ENCODE measurements around the gene ADAMTS9.

Gene ADAMTS9

DNA sequence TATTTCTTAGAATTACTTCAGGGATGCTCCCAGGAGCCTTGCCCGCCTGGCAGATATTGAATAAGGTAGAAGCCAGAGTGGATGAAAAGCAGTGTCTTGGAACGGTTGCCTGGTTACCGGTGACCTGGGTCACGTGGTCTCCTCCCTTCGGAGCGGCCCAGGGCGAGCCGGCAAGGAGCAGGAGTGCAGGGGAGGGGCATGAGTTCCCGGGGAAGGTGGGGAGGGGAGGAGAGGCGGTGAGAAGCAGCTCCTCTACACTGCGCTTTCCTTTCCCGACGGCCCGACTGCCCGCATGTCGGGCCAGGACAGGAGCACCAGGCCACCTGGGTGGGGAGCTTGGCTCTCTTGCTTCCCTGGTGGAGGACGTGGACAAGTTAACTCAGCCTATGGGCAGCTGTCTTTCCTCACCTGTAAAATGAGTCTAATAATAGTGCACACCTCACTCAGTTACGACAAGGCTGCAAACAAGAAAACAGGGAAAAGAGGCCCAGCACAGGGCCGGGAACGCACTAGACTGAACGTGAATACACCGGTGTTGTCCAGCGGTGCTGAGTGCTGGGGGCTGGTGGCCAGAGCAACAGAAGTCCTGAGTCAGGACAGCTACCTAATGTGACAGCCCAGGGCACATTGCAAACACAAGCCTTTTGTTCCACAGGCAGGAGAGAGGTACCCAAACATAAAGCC lies 198.3 kb downstream of the ADAMTS9 start:
- DNase-seq (ENCODE audit: low read depth), result no peak

DNA sequence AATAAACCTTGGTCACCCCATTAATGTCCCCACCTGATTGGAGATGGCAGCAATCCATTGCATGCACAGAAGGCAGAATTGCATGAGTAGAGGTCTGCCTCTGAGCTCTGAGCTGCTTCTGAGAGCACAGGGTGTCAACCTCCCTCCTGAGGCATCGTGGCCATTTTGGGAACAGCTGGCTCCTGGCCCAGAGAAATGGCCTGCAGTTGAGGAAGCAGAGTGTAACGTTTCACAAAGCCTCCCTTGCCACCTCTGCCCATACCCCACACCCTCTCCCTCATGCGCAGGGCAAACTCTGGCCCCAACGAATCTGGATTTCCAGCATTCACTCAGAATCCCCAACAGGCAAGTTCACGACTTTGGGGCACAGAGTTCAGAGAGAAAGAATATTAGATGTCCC lies 198.9 kb downstream of the ADAMTS9 start:
- DNase-seq (ENCODE audit: low read depth), result no peak

DNA sequence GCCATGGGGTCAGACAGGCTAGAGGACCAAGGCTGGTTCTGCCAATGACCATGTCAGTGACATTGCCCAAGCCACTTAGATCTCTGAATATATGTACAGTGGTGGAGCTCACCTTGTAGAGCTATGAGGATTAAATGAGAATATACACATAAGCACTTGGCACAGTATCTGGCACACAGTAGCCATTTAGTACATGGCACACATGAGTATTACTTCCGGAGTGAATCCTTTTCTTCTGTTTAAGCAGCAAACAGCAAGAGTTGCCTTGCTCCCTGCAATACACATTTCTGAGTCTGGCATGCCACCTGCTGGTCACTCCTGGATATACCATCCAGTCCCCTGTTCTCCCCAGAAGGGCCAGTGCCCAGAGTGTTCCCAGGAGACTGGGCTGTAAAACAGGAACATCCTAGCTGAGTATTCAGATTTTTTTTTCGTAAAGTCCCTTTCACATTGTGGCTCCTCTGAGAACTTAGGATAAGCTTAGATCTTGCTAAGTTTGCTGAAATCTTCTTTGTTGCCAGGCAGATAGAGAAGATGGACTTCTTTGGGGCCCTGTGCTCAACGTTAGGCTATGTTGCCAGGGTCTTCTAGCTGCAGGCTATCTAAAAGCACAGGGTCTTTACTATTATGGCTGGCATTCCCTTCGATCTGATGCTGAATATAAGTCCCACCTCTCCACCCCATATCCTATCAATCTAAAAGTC lies 203.4 kb downstream of the ADAMTS9 start:
- DNase-seq (ENCODE audit: low read depth), result peak; percentile 76

DNA sequence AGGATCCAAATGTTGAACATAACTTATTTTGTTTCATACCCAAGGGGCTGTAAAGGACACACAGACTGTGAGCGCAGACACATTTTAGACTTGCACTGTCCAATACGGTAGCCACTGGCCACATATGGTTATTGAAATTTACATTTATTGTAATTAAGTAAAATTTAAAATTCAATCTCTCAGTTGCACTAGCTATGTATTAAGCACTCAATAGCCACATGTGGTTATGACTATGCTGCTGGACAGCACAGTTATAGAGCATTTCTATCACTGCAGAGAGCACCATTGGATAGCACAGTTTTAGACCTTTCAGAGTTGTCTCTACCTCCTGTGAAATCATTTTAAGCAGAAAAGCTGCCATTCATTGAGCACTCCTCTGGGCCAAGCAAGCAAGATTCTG lies 204.3 kb downstream of the ADAMTS9 start:
- DNase-seq (ENCODE audit: low read depth), result no peak

DNA sequence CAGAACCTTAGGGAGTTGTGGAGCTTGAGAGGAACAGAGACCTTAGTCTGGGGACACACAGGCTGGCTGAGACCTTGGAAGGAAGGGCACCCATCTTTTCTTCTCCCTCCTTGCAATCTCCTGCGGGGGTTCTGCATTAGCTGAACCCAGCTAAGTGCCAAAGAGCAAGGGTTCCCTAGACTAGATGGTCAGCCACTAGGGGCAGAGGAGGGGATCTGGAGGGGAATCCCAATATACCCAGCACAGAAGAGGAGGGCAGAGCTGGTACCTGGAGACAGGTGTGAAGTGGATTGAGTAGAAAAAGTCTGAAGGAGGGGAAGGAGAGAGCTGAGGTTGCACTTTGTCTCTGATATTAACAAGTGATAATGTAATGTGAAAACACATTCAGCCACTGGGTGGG lies 212.8 kb downstream of the ADAMTS9 start:
- DNase-seq (ENCODE audit: low read depth), result no peak

DNA sequence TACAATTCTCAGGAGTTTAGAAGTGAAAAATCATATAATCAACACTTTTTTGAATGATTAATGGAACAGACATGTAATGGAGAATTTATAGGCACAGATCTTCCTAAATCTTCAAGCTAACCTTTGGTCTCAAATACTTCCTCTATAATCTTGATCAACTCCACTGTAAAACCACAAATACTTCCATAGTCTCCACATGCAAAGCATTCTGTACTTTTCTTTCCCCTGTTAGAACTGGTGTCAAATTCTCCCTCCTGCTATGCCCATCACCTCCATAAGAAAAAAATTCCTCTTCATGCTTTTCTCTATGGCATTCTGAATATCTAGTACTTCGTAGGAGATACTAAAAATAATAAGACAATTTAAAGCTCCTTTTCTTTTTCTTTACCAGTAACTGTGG lies 214.3 kb downstream of the ADAMTS9 start:
- DNase-seq (ENCODE audit: low read depth), result peak; percentile 63

DNA sequence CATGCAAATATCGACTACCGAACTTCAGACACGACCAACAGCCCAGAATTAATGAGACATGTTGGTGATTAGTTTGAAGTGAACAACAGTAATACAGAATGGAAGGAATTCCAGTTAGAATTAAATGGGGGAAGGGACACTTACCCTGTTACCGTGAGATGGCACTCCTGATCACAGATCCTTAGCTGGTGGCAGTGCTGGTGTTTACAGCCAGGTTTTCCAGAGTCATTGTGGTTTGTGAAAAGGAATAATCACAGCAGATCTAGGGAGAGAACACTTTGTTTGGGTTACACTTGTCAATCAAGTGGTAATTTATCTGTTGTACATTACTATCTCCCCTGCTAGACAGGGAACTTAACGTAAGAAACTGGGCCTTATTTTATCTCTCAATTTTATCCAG lies 217.4 kb downstream of the ADAMTS9 start:
- no peak for DNase-seq (ENCODE audit: low read depth)

DNA sequence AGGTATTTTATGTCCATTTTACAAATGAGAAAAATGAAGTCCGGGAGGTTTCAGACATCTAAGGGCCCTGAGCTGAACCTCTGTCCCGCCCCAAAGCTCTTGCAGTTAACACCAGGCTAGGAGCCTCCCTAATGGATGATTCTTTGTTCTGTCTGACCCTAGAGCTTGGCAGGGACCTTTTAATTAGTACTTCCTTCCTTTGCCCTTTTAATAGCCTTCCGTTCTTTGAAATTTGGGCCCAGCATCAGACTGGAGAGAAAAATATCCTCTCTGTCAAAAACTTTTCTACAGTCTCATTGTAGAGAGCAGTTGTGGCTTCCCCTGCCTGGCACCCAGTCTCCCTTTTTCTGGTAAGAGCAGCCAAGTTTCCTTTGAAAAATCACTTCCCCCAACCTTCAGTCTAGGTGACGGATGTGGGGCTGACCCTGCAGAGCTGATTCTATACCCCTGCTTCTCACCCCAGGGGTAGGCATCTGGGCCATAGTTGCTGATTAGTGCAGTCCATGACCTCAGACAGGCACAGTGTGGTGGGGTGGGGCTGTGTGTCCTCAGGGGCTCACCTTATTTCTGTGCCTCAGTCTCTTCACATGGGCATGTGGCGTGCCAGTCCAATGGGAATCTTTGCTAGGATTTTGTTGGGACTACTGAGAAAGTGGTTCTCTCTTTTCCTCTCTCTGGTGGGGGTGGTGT lies 220.4 kb downstream of the ADAMTS9 start:
- DNase-seq (ENCODE audit: low read depth), result no peak

Measured in iris pigment epithelial cell (primary cell).